Transverse colon (tissue), 3 donors: Measurements from ENCODE around the gene SSH3.

ENCODE experiments used
- POLR2A ChIP-seq: fragments of 450-650 bp; IDR thresholded peaks from one replicate; pipeline ENCODE4 v1.6.1; 2016; ENCODE audit warnings: antibody characterized with exemption, mild to moderate bottlenecking, moderate library complexity
- POLR2AphosphoS5 ChIP-seq, 3 donors: sonication (generic); formaldehyde crosslinking; IDR thresholded peaks; one replicate each; pipeline ENCODE4 v1.6.1; 2016; ENCODE audit warnings: antibody characterized with exemption in 3 of 3

DNA sequence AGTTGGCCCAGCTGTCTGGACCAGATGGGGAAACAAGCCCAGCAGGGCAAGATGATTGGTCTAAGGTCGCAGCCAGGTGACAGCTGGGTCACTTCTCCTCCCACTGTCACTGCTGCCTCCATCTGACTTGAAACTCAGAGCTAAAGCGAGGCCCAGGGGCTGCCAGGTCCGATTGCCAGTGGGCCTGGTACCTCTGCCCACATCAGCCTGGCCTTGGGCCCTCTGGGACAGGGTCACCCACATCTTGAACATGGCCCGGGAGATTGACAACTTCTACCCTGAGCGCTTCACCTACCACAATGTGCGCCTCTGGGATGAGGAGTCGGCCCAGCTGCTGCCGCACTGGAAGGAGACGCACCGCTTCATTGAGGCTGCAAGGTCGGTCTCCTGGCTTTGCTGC is 5.8 kb downstream of the SSH3 start:
- TF ChIP-seq POLR2AphosphoS5 (IDR thresholded peaks at IDR 0.05) (no peak), POLR2A (no peak)
